Stomach (tissue), 4 donors: Measurements from ENCODE around the gene ZNF644.

Experiments used
- POLR2A ChIP-seq, 4 donors: fragments of 450-650 bp; IDR thresholded peaks; one replicate each; pipeline ENCODE4 v1.6.1; 2016; ENCODE audit warnings: antibody characterized with exemption in 4 of 4, control low read depth in 2 of 4, mild to moderate bottlenecking in 1 of 4, moderate library complexity in 1 of 4
- POLR2AphosphoS5 ChIP-seq, 3 donors: sonication (generic); formaldehyde crosslinking; IDR thresholded peaks; one replicate each; pipeline ENCODE4 v1.6.1; 2016; ENCODE audit warnings: antibody characterized with exemption in 3 of 3
- TF ChIP-seq, protein P1 (sequence below), 7 experiments: fragments of 450-650 bp in 4 of 7; fragments of 200-600 bp in 3 of 7; sonication (generic) in 3 of 7; IDR thresholded peaks; one replicate each; pipeline ENCODE4 v1.5.1; 2016 to 2019; ENCODE audit warnings: antibody characterized with exemption in 7 of 7, control low read depth in 2 of 7, mild to moderate bottlenecking in 1 of 7

DNA sequence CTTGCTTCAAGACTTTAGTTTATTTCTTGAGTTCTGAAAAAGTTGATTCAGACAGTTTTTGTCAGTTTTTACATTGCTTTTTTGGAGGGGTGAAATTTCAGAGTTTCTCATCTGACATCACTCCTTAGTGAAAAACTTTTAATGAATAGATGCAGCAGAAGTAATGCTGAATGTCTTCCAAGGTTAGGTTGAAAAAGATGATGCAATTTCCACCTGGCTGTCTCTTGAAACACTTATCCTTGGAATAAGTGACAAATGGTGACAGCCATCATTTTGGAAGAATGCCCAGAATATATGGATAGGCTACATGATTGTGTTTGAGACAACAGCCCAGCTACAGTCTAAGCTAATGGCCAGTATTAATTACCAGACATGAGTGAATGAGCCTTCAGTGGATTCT is 140.8 kb downstream of the ZNF644 start:
- TF ChIP-seq, protein P1, sequence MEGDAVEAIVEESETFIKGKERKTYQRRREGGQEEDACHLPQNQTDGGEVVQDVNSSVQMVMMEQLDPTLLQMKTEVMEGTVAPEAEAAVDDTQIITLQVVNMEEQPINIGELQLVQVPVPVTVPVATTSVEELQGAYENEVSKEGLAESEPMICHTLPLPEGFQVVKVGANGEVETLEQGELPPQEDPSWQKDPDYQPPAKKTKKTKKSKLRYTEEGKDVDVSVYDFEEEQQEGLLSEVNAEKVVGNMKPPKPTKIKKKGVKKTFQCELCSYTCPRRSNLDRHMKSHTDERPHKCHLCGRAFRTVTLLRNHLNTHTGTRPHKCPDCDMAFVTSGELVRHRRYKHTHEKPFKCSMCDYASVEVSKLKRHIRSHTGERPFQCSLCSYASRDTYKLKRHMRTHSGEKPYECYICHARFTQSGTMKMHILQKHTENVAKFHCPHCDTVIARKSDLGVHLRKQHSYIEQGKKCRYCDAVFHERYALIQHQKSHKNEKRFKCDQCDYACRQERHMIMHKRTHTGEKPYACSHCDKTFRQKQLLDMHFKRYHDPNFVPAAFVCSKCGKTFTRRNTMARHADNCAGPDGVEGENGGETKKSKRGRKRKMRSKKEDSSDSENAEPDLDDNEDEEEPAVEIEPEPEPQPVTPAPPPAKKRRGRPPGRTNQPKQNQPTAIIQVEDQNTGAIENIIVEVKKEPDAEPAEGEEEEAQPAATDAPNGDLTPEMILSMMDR (IDR thresholded peaks at IDR 0.05), result no peak
- TF ChIP-seq POLR2A (IDR thresholded peaks at IDR 0.05) (no peak), POLR2AphosphoS5 (IDR thresholded peaks at IDR 0.05) (no peak)
